CD4-positive, alpha-beta T cell (primary cell): Measurements from ENCODE around the gene PIK3C2A. TPM values are rescaled to one million over a fixed set of nuclear protein-coding genes. Genes with fewer than 3 reads are reported as not detected.

Experiments used
- ATAC-seq: fragments of 200-7000 bp; cut with Tn5 transposase; one replicate; pipeline ENCODE4 v1.10.0; 2022; ENCODE audit warnings: mild to moderate bottlenecking; ENCODE audit not compliant: poor library complexity
- CTCF ChIA-PET: fragments of 350-600 bp; sonication (Branson Sonifier 250); formaldehyde crosslinking; loops from one replicate; lab custom pipeline; 2021; ENCODE audit warnings: antibody characterized with exemption, inconsistent platforms; lab: Charles Lee
- POLR2A ChIA-PET: fragments of 350-600 bp; sonication (Branson Sonifier 250); formaldehyde crosslinking; loops from one replicate; lab custom pipeline; 2021; ENCODE audit warnings: antibody characterized with exemption, inconsistent platforms; lab: Charles Lee
- DNase-seq, 14 experiments: peaks; one replicate each; pipeline ENCODE4 v3.0.0-alpha.2; 2013 to 2020; ENCODE audit warnings: mixed read lengths in 2 of 14
- H3K27ac ChIP-seq, 2 donors: one replicate each; pipeline versions ENCODE4 v1.5.1 to v1.7.0; 2013; ENCODE audit warnings: low read length in 2 of 2, low read depth in 1 of 2, mild to moderate bottlenecking in 1 of 2
- H3K27me3 ChIP-seq, 2 experiments: 1 replicate in 1 of 2; 2 replicates in 1 of 2; pipeline versions ENCODE4 v1.6.1 to v1.7.0; 2013; ENCODE audit warnings: low read length in 2 of 2, control low read depth in 1 of 2, mild to moderate bottlenecking in 1 of 2, moderate library complexity in 1 of 2; ENCODE audit not compliant: insufficient read depth in 2 of 2, control insufficient read depth in 1 of 2
- H3K36me3 ChIP-seq: one replicate; pipeline ENCODE4 v1.6.1; 2013; ENCODE audit warnings: low read length, control low read depth; ENCODE audit not compliant: insufficient read depth
- H3K4me1 ChIP-seq: one replicate; pipeline ENCODE4 v1.6.1; 2013; ENCODE audit warnings: low read length, control low read depth; ENCODE audit not compliant: insufficient read depth
- H3K4me3 ChIP-seq: one replicate; pipeline ENCODE4 v1.5.1; 2013; ENCODE audit warnings: mild to moderate bottlenecking, low read length, moderate library complexity
- H3K9me3 ChIP-seq, 2 experiments: 1 replicate in 1 of 2; 2 replicates in 1 of 2; pipeline versions ENCODE4 v1.6.1 to v1.7.0; 2013; ENCODE audit warnings: low read length in 2 of 2, mild to moderate bottlenecking in 2 of 2, control low read depth in 1 of 2, moderate library complexity in 1 of 2; ENCODE audit not compliant: control insufficient read depth in 1 of 2, insufficient read depth in 1 of 2
- H3K27ac Mint-ChIP-seq: one replicate; pipeline ENCODE4 v1.8.0; 2020; ENCODE audit warnings: mixed read lengths
- H3K27me3 Mint-ChIP-seq: one replicate; pipeline ENCODE4 v1.8.0; 2021; ENCODE audit warnings: mixed read lengths
- H3K36me3 Mint-ChIP-seq: one replicate; pipeline ENCODE4 v1.8.0; 2021; ENCODE audit warnings: low read depth, mixed read lengths
- H3K4me1 Mint-ChIP-seq: one replicate; pipeline ENCODE4 v1.8.0; 2021; ENCODE audit warnings: low read depth, mixed read lengths
- H3K4me3 Mint-ChIP-seq: one replicate; pipeline ENCODE4 v1.8.0; 2020; ENCODE audit warnings: mild to moderate bottlenecking, mixed read lengths
- H3K9me3 Mint-ChIP-seq: one replicate; pipeline ENCODE4 v1.8.0; 2020; ENCODE audit warnings: mixed read lengths
- CTCF ChIP-seq: fragments of 200-600 bp; IDR thresholded peaks from one replicate; pipeline ENCODE4 v1.8.0; 2022; ENCODE audit warnings: antibody characterized with exemption, mild to moderate bottlenecking
- intact Hi-C, 2 experiments: fragments of 100-400 bp; cut with DNase I in 1 of 2; cut with micrococcal nuclease in 1 of 2; formaldehyde crosslinking; loops; one replicate each; pipeline versions ENCODE4 v1.15.1 to v1.9.0; 2023 to 2025; cut with DNase I, micrococcal nuclease
- total RNA-seq, 174 experiments: library from RNA in 2 of 174; stranded (reverse) in 2 of 174; gene quantifications; one replicate each; pipeline ENCODE4 v1.2.3 and lab custom pipeline; 2021 to 2026

PIK3C2A gene
- total RNA-seq, 2 experiments from 2014 or later, result 39.2 to 43.0 TPM

GRCh38 chr11:17163291-17163690 lies 44.5 kb downstream of the PIK3C2A start:
- Histone ChIP-seq H3K36me3 (peaks cover 3% of the 10 kb centered on the region), H3K4me3 (no peak overlapping the region), H3K9me3 (no peaks in the 10 kb centered on the region), H3K27me3 (no peaks in the 10 kb centered on the region), H3K27ac (no peak overlapping the region), H3K4me1 (peaks cover 19% of the 10 kb centered on the region)
- CTCF ChIA-PET, result no interaction called here
- no peaks in the 10 kb centered on the region for H3K9me3 Mint-ChIP-seq
- DNase-seq, result no peak
- no peak for TF ChIP-seq CTCF
- H3K4me3 Mint-ChIP-seq, result no peak overlapping the region
- peaks cover 63% of the 10 kb centered on the region for H3K4me1 Mint-ChIP-seq
- peaks cover 22% of the 10 kb centered on the region for H3K36me3 Mint-ChIP-seq
- intact Hi-C loops, result no loop called here
- ATAC-seq, result no peak
- no peaks in the 10 kb centered on the region for H3K27me3 Mint-ChIP-seq
- H3K27ac Mint-ChIP-seq, result no peak overlapping the region
- POLR2A ChIA-PET, result interaction anchor here (0.9 to 1.0 kb wide), 2 partner anchors 14 to 86 kb away, joined by 3 to 4 read pairs; partner anchors contain the start of gene RPS13

- intact Hi-C loops, result no loop called here
- no peaks in the 10 kb centered on the region for H3K27me3 Mint-ChIP-seq
- H3K4me3 Mint-ChIP-seq, result no peak overlapping the region
- peaks cover 19% of the 10 kb centered on the region for H3K4me1 ChIP-seq
- no peak overlapping the region for H3K4me3 ChIP-seq
- no peaks in the 10 kb centered on the region for H3K9me3 Mint-ChIP-seq
- H3K27ac ChIP-seq, result no peak overlapping the region
- H3K4me1 Mint-ChIP-seq, result peaks cover 63% of the 10 kb centered on the region
- H3K27ac Mint-ChIP-seq, result peak overlapping the region; percentile 52
- H3K27me3 ChIP-seq, result no peaks in the 10 kb centered on the region
- peaks cover 14% of the 10 kb centered on the region for H3K36me3 Mint-ChIP-seq
- ChIA-PET CTCF (no interaction called here), POLR2A (no interaction called here)
- no peak for DNase-seq
- TF ChIP-seq CTCF, result no peak
- ATAC-seq, result no peak
- H3K36me3 ChIP-seq, result peaks cover 3% of the 10 kb centered on the region
- no peaks in the 10 kb centered on the region for H3K9me3 ChIP-seq
Observed at GRCh38 chr11:17162376-17162775, 45.4 kb downstream of the PIK3C2A start.

DNA sequence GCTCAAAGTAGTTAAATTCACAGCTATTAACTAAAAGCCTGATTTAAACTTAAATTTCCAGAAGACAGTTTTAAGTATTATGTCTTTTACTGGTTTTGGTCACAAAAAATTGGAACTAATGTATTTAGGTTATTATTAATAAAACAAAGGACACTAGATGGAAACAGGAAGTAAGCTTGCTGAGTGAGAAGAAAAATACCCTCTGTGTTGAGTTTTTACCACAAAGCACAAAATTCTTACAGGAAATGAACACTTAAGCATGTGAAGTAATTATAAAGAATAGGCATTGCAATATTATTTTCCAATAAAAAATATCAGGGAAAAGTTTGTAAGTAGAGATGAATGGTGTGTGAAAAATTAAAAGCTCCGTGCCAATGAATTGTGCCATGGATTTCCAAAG lies 46.3 kb downstream of the PIK3C2A start:
- H3K36me3 Mint-ChIP-seq, result peaks cover 10% of the 10 kb centered on the region
- H3K4me3 ChIP-seq, result no peak overlapping the region
- H3K4me3 Mint-ChIP-seq, result no peak overlapping the region

More for the DNA sequence above, 46.3 kb downstream of the PIK3C2A start:
- peaks cover 3% of the 10 kb centered on the region for H3K36me3 ChIP-seq
- Mint-ChIP-seq H3K9me3 (no peaks in the 10 kb centered on the region), H3K27ac (peak overlapping the region; percentile 13), H3K4me1 (peaks cover 63% of the 10 kb centered on the region), H3K27me3 (no peaks in the 10 kb centered on the region)
- no peaks in the 10 kb centered on the region for H3K9me3 ChIP-seq
- ChIA-PET POLR2A (interaction anchor here (1.2 kb wide), 1 partner anchor 45 kb away, joined by 3 read pairs; no protein-coding TSS in a partner anchor), CTCF (no interaction called here)
- no peak for TF ChIP-seq CTCF
- ATAC-seq, result no peak
- intact Hi-C loops, result no loop called here
- DNase-seq, result peak in 1 of 14 experiments; percentile 38
- peaks cover 19% of the 10 kb centered on the region for H3K4me1 ChIP-seq
- no peaks in the 10 kb centered on the region for H3K27me3 ChIP-seq
- no peak overlapping the region for H3K27ac ChIP-seq
